NOMO-1 treated with dmso at 0.1 percent for 144 hours (cell line): Measurements from ENCODE around the gene ARPC1A.
"Not testable (repeated sequence)": the region's sequence is repeated elsewhere in the genome, so short reads cannot be mapped to it uniquely, and the experiment has no call there.

Source experiments
- DNase-seq: peaks from one replicate; lab custom pipeline; 2025; ENCODE audit not compliant: unreplicated experiment; lab: John Stamatoyannopoulos, UW

ARPC1A gene

DNA sequence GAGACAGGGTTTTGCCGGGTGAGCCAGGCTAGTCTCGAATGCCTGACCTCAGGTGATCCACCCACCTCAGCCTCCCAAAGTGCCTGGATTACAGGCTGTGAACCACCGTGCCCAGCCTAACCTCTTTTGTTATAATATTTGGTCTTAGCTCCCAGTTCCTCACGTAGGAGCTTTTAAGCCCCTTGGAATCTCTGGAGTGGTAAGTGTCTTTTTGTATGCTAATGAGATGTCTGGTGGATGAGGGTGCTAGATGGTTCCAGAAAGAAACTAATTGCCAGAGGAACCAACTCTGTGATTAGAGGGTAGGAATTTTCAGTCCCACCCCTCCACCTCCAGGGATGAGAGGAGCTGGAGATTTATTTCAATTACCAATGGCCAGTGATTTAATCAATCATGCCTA lies 5.3 kb upstream of the ARPC1A start:
- no peak for DNase-seq

DNA sequence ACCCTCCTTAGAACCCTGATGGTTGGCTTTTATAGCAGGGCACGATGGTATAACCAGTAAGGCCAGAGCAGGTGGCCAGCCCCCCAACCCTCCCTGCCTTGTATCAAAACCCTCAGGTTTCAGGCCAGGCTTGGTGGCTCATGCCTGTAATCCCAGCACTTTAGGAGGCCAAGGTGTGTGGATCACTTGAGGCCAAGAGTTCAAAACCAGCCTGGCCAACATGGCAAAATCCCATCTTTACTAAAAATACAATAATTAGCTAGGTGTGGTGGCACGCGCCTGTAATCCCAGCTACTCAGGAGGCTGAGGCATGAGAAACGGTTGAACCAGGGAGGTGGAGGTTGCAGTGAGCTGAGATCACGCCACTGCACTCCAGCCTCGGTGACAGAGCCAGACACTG lies 3.0 kb upstream of the ARPC1A start:
- DNase-seq = not testable (repeated sequence)

DNA sequence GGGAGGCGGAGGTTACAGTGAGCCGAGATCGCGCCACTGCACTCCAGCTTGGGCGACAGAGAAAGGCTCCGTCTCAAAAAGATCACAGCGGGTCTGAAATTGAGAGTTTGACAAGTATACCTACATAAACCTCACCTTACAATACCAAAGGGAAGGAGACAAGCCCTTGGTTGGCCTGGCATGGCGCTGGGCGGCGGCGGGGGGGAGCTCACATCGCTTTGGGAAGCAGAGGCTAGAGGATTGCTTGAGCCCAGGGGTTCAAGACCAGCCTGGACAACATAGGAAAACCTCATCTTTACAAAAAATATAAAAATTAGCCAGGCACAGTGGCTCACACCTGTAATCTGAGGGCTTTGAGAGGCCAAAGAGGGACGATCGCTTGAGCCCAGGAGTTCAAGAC lies 1.1 kb upstream of the ARPC1A start:
- no peak for DNase-seq

- no peak for DNase-seq
These were observed 651 bp upstream of the ARPC1A start for GRCh38 chr7:99325001-99325493.

DNA sequence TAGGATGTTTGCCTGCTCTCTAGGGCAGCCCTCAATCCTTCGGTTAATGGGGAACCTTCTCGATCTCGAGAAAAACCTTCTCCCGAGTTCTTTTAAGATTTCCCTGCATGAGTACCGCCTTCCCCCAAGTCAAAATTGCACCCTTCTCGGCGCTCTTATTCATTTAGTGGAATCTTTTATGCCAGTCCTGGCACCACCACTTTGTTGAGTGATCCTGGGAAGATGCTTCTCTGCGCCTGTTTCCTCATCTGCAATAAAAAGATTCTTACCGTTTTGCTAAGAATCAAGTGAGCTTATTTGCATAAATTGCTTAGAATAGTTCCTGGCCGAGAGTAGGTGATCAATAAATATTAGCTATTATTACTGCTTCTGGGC lies 697 bp downstream of the ARPC1A start:
- DNase-seq = no peak

DNA sequence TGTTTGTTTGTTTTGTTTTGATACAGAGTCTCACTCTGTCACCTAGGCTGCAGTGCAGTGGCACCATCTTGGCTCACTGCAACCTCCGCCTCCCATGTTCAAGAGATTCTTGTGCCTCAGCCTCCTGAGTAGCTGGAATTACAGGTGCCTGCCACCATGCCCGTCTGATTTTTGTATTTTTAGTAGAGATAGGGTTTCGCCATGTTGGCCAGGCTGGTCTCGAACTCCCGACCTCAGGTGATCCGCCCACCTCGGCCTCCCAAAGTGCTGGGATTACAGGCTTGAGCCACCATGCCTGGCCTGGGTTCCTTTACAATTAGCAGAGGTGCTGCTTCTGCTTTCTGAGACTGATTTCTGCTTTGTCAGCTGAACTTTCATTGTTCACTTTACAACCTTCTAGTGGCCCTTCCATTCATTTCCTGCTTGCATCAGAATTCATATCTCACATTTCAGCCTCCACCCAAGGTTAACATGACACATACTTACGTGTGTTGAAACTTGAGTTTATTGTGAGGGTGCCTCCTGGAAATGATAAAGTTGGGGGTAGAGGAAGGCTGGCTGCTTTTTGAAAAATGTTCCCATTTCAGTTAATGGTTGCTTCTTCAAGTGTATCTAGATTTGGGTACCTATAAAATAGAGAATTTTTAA lies 4.7 kb downstream of the ARPC1A start:
- peak; percentile 95 for DNase-seq

- no peak for DNase-seq
These were observed 5.3 kb downstream of the ARPC1A start for GRCh38 chr7:99331002-99331401.

- DNase-seq = no peak
These were observed 13.9 kb downstream of the ARPC1A start for GRCh38 chr7:99339595-99339994.

- no peak for DNase-seq
These were observed 15.0 kb downstream of the ARPC1A start for GRCh38 chr7:99340659-99341058.

DNA sequence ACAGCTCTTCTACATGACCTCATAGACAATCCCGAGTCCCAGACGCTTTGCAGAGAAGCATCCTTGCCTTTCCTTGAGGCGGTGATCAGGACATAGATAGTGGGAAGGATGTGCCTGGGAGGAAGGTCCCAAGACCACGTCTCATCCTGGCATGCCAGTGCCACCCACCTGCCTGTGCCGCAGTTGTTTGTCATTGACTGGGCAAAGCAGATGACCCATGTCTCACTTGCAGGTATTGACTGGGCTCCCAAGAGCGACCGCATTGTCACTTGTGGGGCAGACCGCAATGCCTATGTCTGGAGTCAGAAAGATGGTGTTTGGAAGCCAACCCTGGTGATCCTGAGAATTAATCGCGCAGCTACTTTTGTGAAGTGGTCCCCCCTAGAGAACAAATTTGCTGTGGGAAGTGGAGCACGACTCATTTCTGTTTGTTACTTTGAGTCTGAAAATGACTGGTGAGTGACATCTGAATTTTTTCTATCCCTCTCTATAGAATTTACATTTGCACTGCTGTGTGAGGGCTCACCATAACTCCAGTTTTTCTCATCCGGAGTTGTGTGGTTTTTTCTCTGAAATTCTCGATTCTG lies 18.5 kb downstream of the ARPC1A start:
- no peak for DNase-seq

DNA sequence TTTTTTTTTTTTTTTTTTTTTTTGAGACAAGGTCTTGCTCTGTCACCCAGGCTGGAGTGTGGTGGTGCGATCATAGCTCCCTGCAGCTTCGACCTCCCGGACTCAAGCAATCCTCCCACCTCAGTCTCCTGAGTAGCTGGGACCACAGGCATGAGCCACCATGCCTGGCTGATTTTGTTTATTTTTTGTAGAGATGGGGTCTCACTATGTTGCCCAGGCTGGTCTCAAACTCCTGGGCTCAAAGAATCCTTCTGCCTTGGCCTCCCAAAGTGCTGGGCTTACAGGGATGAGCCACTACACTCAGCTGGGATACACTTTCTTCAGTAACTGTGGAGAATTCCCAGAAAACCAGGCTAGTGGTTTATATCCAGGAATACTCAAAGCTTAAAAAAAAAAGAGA lies 24.9 kb downstream of the ARPC1A start:
- DNase-seq = not testable (repeated sequence)

DNA sequence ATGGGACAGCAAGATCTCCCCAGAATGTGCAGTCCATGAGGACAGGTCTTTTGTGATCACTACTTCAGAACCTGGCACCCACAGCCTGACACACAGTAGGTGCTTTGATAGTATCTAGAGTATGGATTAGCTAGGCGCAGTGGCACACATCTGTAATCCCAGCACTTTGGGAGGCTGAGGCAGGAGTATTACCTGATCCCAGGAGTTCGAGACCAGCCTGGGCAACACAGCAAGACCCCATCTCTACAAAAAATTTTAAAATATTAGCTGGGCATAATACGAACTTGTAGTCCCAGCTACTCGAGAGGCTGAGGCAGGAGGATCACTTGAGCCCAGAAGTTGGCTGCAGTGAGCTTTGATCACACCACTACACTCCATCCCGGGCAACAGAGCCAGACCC lies 26.5 kb downstream of the ARPC1A start:
- DNase-seq = no peak

- DNase-seq = no peak
These were observed 29.4 kb downstream of the ARPC1A start for GRCh38 chr7:99355098-99355497.

DNA sequence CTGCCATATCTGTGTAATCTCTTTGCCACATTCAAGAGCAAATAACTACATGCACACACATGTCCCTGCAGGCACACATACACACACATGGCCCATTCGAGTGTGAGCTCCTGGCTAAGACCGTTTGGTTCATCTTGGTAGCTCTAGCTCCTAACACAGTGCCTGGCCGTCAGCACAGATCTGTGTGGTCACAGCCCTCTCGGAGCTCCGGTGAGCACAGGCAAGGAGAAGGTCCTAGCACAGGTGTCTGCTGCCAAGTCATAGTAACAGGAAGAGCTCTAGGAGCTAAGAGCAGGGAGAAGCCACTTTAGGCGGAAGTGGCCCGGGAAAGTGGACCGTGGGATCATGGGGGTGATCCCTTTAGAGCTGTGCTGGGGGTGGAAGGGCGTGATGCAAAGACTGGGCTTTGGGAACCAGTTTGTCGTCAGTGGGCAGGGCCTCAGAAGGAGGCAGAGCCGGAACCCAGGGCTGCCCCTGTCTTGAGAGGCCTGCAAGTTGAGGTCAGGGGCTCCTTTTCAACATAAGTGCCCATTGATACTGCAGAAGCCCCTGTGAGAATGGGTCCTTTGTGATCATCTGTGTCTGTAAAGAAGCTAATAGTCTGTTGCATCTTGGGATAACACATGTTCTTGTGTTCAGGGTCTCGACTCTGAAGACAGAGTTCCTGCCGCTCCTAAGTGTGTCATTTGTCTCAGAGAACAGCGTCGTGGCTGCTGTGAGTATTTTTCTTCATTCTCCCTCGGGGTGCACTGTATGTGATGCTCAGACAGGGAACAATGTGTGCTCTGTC lies 32.2 kb downstream of the ARPC1A start:
- DNase-seq = no peak

GRCh38 chr7:99358521-99358920 lies 32.8 kb downstream of the ARPC1A start:
- DNase-seq = not testable (repeated sequence)

DNA sequence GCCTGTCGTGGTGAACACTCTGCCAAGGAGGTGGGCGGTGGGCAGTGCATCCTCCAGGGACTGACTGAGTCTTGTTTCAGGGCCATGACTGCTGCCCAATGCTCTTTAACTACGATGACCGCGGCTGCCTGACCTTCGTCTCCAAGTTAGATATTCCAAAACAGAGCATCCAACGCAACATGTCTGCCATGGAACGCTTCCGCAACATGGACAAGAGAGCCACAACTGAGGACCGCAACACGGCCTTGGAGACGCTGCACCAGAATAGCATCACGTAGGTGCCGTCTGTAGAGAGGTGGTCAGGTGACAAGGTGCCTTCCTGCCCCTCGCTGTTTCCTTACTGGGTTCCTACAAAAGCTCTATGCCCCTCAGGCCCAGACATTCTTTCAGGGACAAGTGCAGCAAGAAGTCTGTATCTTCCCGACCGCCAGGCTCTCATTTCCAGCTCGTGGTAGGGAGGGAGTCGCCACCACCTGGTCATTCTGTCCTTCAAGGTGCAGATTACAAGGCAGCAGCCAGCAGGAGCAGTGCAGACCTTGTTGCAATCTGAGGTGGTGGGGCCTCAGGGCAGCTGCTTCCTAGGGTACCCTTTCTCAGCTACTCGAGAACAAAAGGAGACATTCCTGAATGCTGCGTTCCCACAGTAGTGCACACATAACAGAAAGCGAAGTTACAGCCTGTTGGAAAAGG lies 33.9 kb downstream of the ARPC1A start:
- no peak for DNase-seq

GRCh38 chr7:99362801-99363200 lies 37.1 kb downstream of the ARPC1A start:
- no peak for DNase-seq

GRCh38 chr7:99363286-99363685 lies 37.6 kb downstream of the ARPC1A start:
- DNase-seq = no peak

DNA sequence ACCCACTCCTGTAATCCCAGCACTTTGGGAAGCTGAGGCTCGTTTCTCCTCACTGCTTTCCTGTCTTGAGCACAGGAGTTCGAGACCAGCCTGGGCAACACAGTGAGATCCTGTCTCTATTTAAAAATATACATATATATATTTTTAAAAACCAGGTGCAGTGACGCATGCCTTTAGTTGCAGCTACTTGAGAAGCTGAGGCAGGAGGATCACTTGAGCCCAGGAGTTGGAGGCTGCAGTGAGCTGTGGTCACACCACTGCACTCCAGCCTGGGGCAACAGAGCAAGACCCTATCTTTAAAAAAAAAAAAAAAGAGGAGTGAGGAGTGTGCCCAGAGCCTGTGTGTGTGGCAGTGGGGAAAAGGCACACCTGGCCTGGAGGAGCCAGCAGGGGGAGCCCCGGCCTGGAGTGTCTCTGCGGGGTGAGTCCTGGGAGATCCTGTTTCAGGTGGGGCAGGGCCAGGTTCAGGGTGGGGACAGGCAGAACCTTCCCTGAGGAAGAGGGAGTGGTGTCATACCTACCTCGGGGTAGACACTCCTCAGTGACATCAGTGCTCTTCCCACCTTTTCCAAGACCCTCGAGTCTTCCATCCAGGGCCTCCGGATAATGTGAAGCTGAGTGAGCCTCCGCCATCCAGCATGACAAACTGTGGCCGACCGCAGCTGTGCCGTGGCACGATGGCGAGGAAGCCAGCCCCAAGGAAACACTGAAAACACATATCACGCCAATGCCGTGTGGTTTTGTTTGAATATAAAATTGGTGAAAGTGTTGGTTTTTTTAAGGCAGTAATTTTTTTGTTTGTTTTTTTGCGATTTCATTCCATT lies 39.8 kb downstream of the ARPC1A start:
- DNase-seq = no peak

GRCh38 chr7:99366646-99367045 lies 40.9 kb downstream of the ARPC1A start:
- no peak for DNase-seq
